ENCODE results near the gene PAFAH2. TPM values are rescaled to one million over a fixed set of nuclear protein-coding genes. Genes with fewer than 3 reads are reported as not detected.

The PAFAH2 gene
- total and polyA plus RNA-seq, 12 donors, result 6.6 to 32.8 (median 13.6) TPM

GRCh38 chr1:26035203-26035958, 37.5 kb upstream of the PAFAH2 start:
- DNase-seq, result peak; percentile 93 to 98 (median 97)
- Histone ChIP-seq H3K4me1 (replicated peaks in 1 of 2) (peaks cover 14 to 17% of the 10 kb centered on the region in 2 donors), H3K36me3 (replicated peaks in 1 of 2) (no peaks in the 10 kb centered on the region), H3K27me3 (no peaks in the 10 kb centered on the region), H3K4me3 (peak overlapping the region; percentile 43 to 91 (median 57)), H3K27ac (peak overlapping the region in 4 of 5 donors; percentile 78 to 96 (median 90)), H3K9me3 (replicated peaks in 1 of 3) (no peaks in the 10 kb centered on the region)
- intact Hi-C loops (cut with DNase I), result loop anchor here in 1 of 2 donors (10.0 kb wide), 1 partner anchor 129 kb away; the partner anchor contains the start of genes C1orf232 and ZNF593
- TF ChIP-seq CTCF (IDR thresholded peaks at IDR 0.05), result no peak
- peak; percentile 76 to 87 for TF ChIP-seq POLR2A (IDR thresholded peaks at IDR 0.05)
- 0 to 1% (median 0%) methylated on average over 19 to 60 of the region's 60 CpGs for WGBS, 4 donors

- H3K36me3 ChIP-seq (replicated peaks in 1 of 2), result no peaks in the 10 kb centered on the region
- no peak for TF ChIP-seq CTCF (IDR thresholded peaks at IDR 0.05)
- no peak for TF ChIP-seq POLR2A (IDR thresholded peaks at IDR 0.05)
- DNase-seq, result no peak
- H3K27ac ChIP-seq, result peak overlapping the region in 2 of 5 donors; percentile 93 to 96
- WGBS, 4 donors, result 16 to 50% (median 18%) methylated on average over 3 to 15 of the region's 15 CpGs
- H3K9me3 ChIP-seq (replicated peaks in 1 of 3), result no peaks in the 10 kb centered on the region
- no peaks in the 10 kb centered on the region for H3K27me3 ChIP-seq
- H3K4me3 ChIP-seq, result peak overlapping the region in 2 of 4 donors; percentile 56 to 58
- intact Hi-C loops (cut with DNase I), result loop anchor here in 1 of 2 donors (10.0 kb wide), 1 partner anchor 130 kb away; the partner anchor contains the start of genes C1orf232 and ZNF593
- H3K4me1 ChIP-seq (replicated peaks in 1 of 2), result peaks cover 14 to 17% of the 10 kb centered on the region in 2 donors
Measured at GRCh38 chr1:26034504-26035202, 36.8 kb upstream of the PAFAH2 start.

GRCh38 chr1:26032656-26033357, 34.9 kb upstream of the PAFAH2 start:
- DNase-seq, result no peak
- TF ChIP-seq POLR2A (IDR thresholded peaks at IDR 0.05) (no peak), CTCF (IDR thresholded peaks at IDR 0.05) (no peak)
- Histone ChIP-seq H3K27ac (no peak overlapping the region), H3K36me3 (replicated peaks in 1 of 2) (no peaks in the 10 kb centered on the region), H3K9me3 (replicated peaks in 1 of 3) (no peaks in the 10 kb centered on the region), H3K27me3 (no peaks in the 10 kb centered on the region), H3K4me1 (replicated peaks in 1 of 2) (peaks cover 14 to 17% of the 10 kb centered on the region in 2 donors), H3K4me3 (no peak overlapping the region)
- WGBS, 4 donors, result 84 to 90% (median 88%) methylated on average over 12 of the region's 12 CpGs
- intact Hi-C loops (cut with DNase I), result loop anchor here in 1 of 2 donors (10.0 kb wide), 1 partner anchor 132 kb away; the partner anchor contains the start of genes C1orf232 and ZNF593

Measured in adrenal gland (tissue), 12 donors.